Prostate gland (tissue), 2 donors: Measurements from ENCODE around the gene CCPG1.

Source experiments
- POLR2A ChIP-seq: fragments of 450-650 bp; IDR thresholded peaks from one replicate; pipeline ENCODE4 v1.6.1; 2016; ENCODE audit warnings: antibody characterized with exemption, mild to moderate bottlenecking
- POLR2AphosphoS5 ChIP-seq: sonication (generic); formaldehyde crosslinking; IDR thresholded peaks from one replicate; pipeline ENCODE4 v1.6.1; 2017; ENCODE audit warnings: antibody characterized with exemption
- TF ChIP-seq, protein P1 (sequence below), 4 experiments: fragments of 200-600 bp in 2 of 4; fragments of 450-650 bp in 2 of 4; sonication (generic) in 2 of 4; IDR thresholded peaks; 1 replicate in 3 of 4; 2 replicates in 1 of 4; pipeline ENCODE4 v1.5.1; 2016 to 2019; ENCODE audit warnings: antibody characterized with exemption in 4 of 4, mild to moderate bottlenecking in 2 of 4, moderate library complexity in 2 of 4

DNA sequence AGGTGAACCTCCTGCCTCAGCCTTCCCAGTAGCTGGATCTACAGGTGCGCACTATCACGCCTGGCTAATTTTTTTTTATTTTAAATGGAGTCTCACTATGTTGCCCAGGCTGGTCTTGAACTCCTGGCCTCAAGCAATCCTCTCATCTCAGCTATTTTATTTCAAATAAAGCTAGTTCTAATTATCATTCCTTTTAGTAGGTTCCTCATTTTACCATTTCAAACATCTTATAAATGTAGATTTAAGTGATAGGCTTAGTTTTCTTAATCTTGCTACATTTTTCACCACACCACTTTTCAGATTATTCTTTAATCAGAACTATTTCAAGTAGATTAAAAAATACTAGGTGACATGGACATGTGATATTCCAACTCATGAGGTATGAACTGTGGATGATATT lies 58.9 kb downstream of the CCPG1 start:
- TF ChIP-seq POLR2A (no peak), POLR2AphosphoS5 (no peak)
- TF ChIP-seq, protein P1, sequence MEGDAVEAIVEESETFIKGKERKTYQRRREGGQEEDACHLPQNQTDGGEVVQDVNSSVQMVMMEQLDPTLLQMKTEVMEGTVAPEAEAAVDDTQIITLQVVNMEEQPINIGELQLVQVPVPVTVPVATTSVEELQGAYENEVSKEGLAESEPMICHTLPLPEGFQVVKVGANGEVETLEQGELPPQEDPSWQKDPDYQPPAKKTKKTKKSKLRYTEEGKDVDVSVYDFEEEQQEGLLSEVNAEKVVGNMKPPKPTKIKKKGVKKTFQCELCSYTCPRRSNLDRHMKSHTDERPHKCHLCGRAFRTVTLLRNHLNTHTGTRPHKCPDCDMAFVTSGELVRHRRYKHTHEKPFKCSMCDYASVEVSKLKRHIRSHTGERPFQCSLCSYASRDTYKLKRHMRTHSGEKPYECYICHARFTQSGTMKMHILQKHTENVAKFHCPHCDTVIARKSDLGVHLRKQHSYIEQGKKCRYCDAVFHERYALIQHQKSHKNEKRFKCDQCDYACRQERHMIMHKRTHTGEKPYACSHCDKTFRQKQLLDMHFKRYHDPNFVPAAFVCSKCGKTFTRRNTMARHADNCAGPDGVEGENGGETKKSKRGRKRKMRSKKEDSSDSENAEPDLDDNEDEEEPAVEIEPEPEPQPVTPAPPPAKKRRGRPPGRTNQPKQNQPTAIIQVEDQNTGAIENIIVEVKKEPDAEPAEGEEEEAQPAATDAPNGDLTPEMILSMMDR (IDR thresholded peaks at IDR 0.05) = no peak
